SU-DHL-6 (cell line): ENCODE measurements around the gene GGNBP2.

Experiments
- H2AFZ ChIP-seq: fragments of 200-600 bp; sonication (generic); 2 replicates; pipeline ENCODE4 v1.6.1; 2014; ENCODE audit warnings: low read depth, mild to moderate bottlenecking, moderate library complexity, mixed read lengths, antibody characterized with exemption, low read length; ENCODE audit not compliant: severe bottlenecking
- H3F3A ChIP-seq: fragments of 200-600 bp; shearing (Covaris generic); 2 replicates; pipeline ENCODE4 v1.6.0; 2016; ENCODE audit warnings: antibody characterized with exemption, mild to moderate bottlenecking; ENCODE audit not compliant: insufficient read depth
- H3K27ac ChIP-seq: fragments of 200-600 bp; sonication (generic); 2 replicates; pipeline ENCODE4 v1.5.1; 2016; ENCODE audit warnings: low read depth, mild to moderate bottlenecking, low read length, moderate library complexity, mixed read lengths
- H3K27me3 ChIP-seq: fragments of 200-600 bp; sonication (generic), shearing (Covaris generic); 2 replicates; pipeline ENCODE4 v1.6.0; 2014; ENCODE audit warnings: mild to moderate bottlenecking, low read length
- H3K36me3 ChIP-seq: fragments of 200-600 bp; sonication (generic); 2 replicates; pipeline ENCODE4 v1.6.1; 2014; ENCODE audit warnings: mild to moderate bottlenecking, low read length, mixed read lengths
- H3K4me2 ChIP-seq: fragments of 300-600, 200-600 bp; shearing (Covaris generic), sonication (generic); 2 replicates; pipeline ENCODE4 v1.6.0; 2014; ENCODE audit warnings: low read length, low read depth, mild to moderate bottlenecking; ENCODE audit not compliant: poor library complexity, severe bottlenecking
- H3K4me3 ChIP-seq: fragments of 200-600 bp; sonication (generic); 2 replicates; pipeline ENCODE4 v1.5.1; 2014; ENCODE audit warnings: antibody characterized with exemption, low read length, mild to moderate bottlenecking, mixed read lengths; ENCODE audit not compliant: insufficient read depth, poor library complexity, severe bottlenecking
- H3K79me2 ChIP-seq: fragments of 200-600 bp; sonication (generic); 2 replicates; pipeline ENCODE4 v1.6.1; 2014; ENCODE audit warnings: mild to moderate bottlenecking, low read length, moderate library complexity; ENCODE audit not compliant: insufficient read depth
- H3K9ac ChIP-seq: fragments of 200-600 bp; sonication (generic); 2 replicates; pipeline ENCODE4 v1.7.0; 2014; ENCODE audit warnings: mild to moderate bottlenecking, low read length
- H3K9me2 ChIP-seq: fragments of 200-600 bp; sonication (generic); replicated peaks from 2 replicates; pipeline ENCODE4 v1.6.1; 2014; ENCODE audit warnings: low read length; ENCODE audit not compliant: insufficient read depth
- H3K9me3 ChIP-seq: fragments of 200-600 bp; sonication (generic); 2 replicates; pipeline ENCODE4 v1.6.1; 2014; ENCODE audit warnings: low read length, mixed read lengths; ENCODE audit not compliant: insufficient read depth
- H4K20me1 ChIP-seq: fragments of 200-600 bp; sonication (generic); 2 replicates; pipeline ENCODE4 v1.6.1; 2014; ENCODE audit warnings: low read depth, mild to moderate bottlenecking, antibody characterized with exemption, low read length, moderate library complexity, mixed read lengths
- CTCF ChIP-seq: fragments of 200-600 bp; sonication (generic); IDR thresholded peaks from one replicate; pipeline ENCODE4 v1.5.1; 2017; ENCODE audit warnings: antibody characterized with exemption, mild to moderate bottlenecking, low read length, moderate library complexity; ENCODE audit not compliant: insufficient read depth, poor library complexity, severe bottlenecking
- EZH2phosphoT487 ChIP-seq: fragments of 200-600 bp; sonication (generic), shearing (Covaris generic); conservative IDR thresholded peaks from 2 replicates; pipeline ENCODE4 v1.6.1; 2018; ENCODE audit warnings: mild to moderate bottlenecking, antibody characterized with exemption, low read length, moderate library complexity, mixed read lengths

GGNBP2 gene

GRCh38 chr17:36504156-36504545 is 40.6 kb upstream of the GGNBP2 start:
- H3K36me3 ChIP-seq: no peaks in the 10 kb centered on the region
- no peak overlapping the region for H3K4me2 ChIP-seq
- no peaks in the 10 kb centered on the region for H3K79me2 ChIP-seq
- H4K20me1 ChIP-seq: no peaks in the 10 kb centered on the region
- no peak overlapping the region for H3K27ac ChIP-seq
- no peaks in the 10 kb centered on the region for H3F3A ChIP-seq
- no peaks in the 10 kb centered on the region for H3K9me2 ChIP-seq
- H3K9me3 ChIP-seq: no peaks in the 10 kb centered on the region
- no peak overlapping the region for H3K4me3 ChIP-seq
- no peak for TF ChIP-seq EZH2phosphoT487
- TF ChIP-seq CTCF: no peak
- H3K9ac ChIP-seq: no peak overlapping the region
- no peak overlapping the region for H2AFZ ChIP-seq
- H3K27me3 ChIP-seq: no peaks in the 10 kb centered on the region

DNA sequence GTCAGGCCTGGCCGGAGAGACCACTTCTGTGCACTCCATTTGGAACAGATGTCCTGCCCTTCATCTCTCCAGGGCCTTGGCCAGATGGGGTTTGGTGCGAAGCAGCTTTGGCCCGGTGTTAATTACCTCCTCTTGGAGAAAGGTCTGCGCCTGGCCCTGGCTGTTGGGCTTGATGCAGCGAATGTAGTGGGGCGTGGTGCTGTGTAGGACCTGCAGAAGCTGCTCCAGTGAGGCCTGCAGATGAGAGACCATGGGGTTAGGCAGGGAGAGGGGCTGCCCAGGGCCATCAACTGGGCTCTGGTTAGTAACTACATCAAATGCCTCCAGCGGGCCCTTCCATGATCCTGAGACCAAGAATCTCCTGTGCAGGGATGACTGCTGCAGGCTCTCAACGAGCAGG is 39.5 kb upstream of the GGNBP2 start:
- H3K4me2 ChIP-seq: no peak overlapping the region
- no peaks in the 10 kb centered on the region for H3K9me2 ChIP-seq
- no peaks in the 10 kb centered on the region for H3F3A ChIP-seq
- no peaks in the 10 kb centered on the region for H3K36me3 ChIP-seq
- H3K79me2 ChIP-seq: no peaks in the 10 kb centered on the region
- H3K27me3 ChIP-seq: no peaks in the 10 kb centered on the region
- H3K27ac ChIP-seq: no peak overlapping the region
- TF ChIP-seq CTCF (no peak), EZH2phosphoT487 (no peak)
- no peaks in the 10 kb centered on the region for H4K20me1 ChIP-seq
- no peaks in the 10 kb centered on the region for H3K9me3 ChIP-seq
- H3K4me3 ChIP-seq: no peak overlapping the region
- H3K9ac ChIP-seq: no peak overlapping the region
- H2AFZ ChIP-seq: no peak overlapping the region

DNA sequence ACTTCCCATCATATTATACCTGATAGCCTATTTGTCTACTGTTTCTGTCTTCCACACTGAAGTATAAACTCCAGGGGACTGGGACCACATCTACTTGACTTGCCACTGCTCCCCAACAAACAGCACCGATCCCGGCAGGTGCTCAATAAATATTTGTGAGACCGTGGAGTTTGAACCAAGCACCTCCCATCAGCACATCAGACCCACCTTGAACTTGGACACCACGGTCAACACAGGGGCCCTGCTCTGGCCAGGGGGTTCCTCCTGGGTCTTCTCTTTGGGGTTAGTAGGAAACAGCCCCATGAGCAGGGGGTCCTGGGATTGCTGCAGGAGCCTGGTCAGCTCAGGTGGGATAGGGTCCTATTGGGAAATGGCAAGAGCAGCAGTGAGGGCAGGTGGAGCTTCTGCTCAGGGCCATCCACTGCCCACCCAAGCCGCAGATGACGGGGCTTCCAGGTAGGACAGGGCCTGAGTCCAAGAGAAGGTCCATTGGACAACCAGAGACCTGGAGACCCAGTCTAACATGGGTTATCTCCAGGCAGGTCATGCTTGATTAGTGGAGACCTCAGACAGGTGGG is 38.4 kb upstream of the GGNBP2 start:
- Histone ChIP-seq H3K4me2 (no peak overlapping the region), H3K79me2 (no peaks in the 10 kb centered on the region), H4K20me1 (no peaks in the 10 kb centered on the region), H3K9me3 (no peaks in the 10 kb centered on the region), H3K27me3 (no peaks in the 10 kb centered on the region), H3K4me3 (no peak overlapping the region), H3K9ac (no peak overlapping the region), H3K9me2 (no peaks in the 10 kb centered on the region), H2AFZ (no peak overlapping the region), H3K27ac (no peak overlapping the region), H3F3A (no peaks in the 10 kb centered on the region), H3K36me3 (no peaks in the 10 kb centered on the region)
- TF ChIP-seq CTCF (no peak), EZH2phosphoT487 (no peak)
